Vagina (tissue), 2 donors: ENCODE measurements around the gene ZNF239. TPM values are rescaled to one million over a fixed set of nuclear protein-coding genes. Genes with fewer than 3 reads are reported as not detected.
A peak's percentile ranks its signal among the peaks of the same experiment; 100 is the strongest.

Experiments
- DNase-seq, 2 donors: peaks; one replicate each; pipeline ENCODE4 v3.0.0-alpha.2; 2017; ENCODE audit errors: extremely low spot score in 2 of 2
- H3K27ac ChIP-seq: fragments of 200-600 bp; sonication (generic); one replicate; pipeline ENCODE4 v1.5.1; 2019
- H3K27me3 ChIP-seq: fragments of 200-600 bp; sonication (generic); one replicate; pipeline ENCODE4 v1.5.1; 2019
- H3K36me3 ChIP-seq, 2 donors: fragments of 200-600 bp; sonication (generic); one replicate each; pipeline ENCODE4 v1.5.1; 2017 to 2019
- H3K4me1 ChIP-seq: fragments of 200-600 bp; sonication (generic); one replicate; pipeline ENCODE4 v1.5.1; 2019
- H3K4me3 ChIP-seq, 2 donors: fragments of 200-600 bp; sonication (generic); 1 replicate in 1 of 2; 2 replicates in 1 of 2; pipeline ENCODE4 v1.5.1; 2016 to 2019
- H3K9me3 ChIP-seq: fragments of 200-600 bp; sonication (generic); one replicate; pipeline ENCODE4 v1.5.1; 2019
- CTCF ChIP-seq, 3 experiments: fragments of 450-650 bp in 2 of 3; fragments of 200-600 bp in 1 of 3; sonication (generic) in 1 of 3; IDR thresholded peaks; one replicate each; pipeline ENCODE4 v1.5.1; 2017 to 2019; ENCODE audit warnings: antibody characterized with exemption in 3 of 3, mild to moderate bottlenecking in 2 of 3, moderate library complexity in 2 of 3
- POLR2A ChIP-seq, 2 donors: fragments of 450-650 bp; IDR thresholded peaks; one replicate each; pipeline ENCODE4 v1.6.1; 2017; ENCODE audit warnings: antibody characterized with exemption in 2 of 2, mild to moderate bottlenecking in 2 of 2, moderate library complexity in 2 of 2
- POLR2AphosphoS5 ChIP-seq, 2 donors: sonication (generic); formaldehyde crosslinking; IDR thresholded peaks; one replicate each; pipeline ENCODE4 v1.9.0; 2017; ENCODE audit warnings: antibody characterized with exemption in 2 of 2, mild to moderate bottlenecking in 2 of 2, low read depth in 1 of 2; ENCODE audit not compliant: insufficient read depth in 1 of 2
- intact Hi-C: fragments of 100-400 bp; cut with DNase I; formaldehyde crosslinking; loops from one replicate; pipeline ENCODE4 v1.15.1; 2023
- total RNA-seq: library from RNA; depleted of rRNA; stranded (reverse); fragments of >200 nt; gene quantifications from one replicate; pipeline ENCODE4 v1.2.3, GENCODE V29; 2016

Gene ZNF239
- total RNA-seq, 1 donor from 2014 or later: 3.2 TPM

- Histone ChIP-seq H3K27ac (no peak overlapping the region), H3K27me3 (no peaks in the 10 kb centered on the region), H3K36me3 (no peaks in the 10 kb centered on the region), H3K9me3 (no peaks in the 10 kb centered on the region), H3K4me3 (no peak overlapping the region), H3K4me1 (no peaks in the 10 kb centered on the region)
- intact Hi-C loops: no loop called here
- TF ChIP-seq CTCF (IDR thresholded peaks at IDR 0.05) (no peak), POLR2A (IDR thresholded peaks at IDR 0.05) (no peak), POLR2AphosphoS5 (IDR thresholded peaks at IDR 0.05; ENCODE audit: insufficient read depth in 1 of 2, low read depth in 1 of 2) (no peak)
- DNase-seq: no peak
These were observed 10.6 kb upstream of the ZNF239 start for GRCh38 chr10:43585046-43585445.

GRCh38 chr10:43584051-43584450 is 9.6 kb upstream of the ZNF239 start:
- Histone ChIP-seq H3K4me1 (no peaks in the 10 kb centered on the region), H3K27me3 (no peaks in the 10 kb centered on the region), H3K4me3 (no peak overlapping the region), H3K36me3 (no peaks in the 10 kb centered on the region), H3K9me3 (no peaks in the 10 kb centered on the region), H3K27ac (no peak overlapping the region)
- DNase-seq: no peak
- TF ChIP-seq POLR2A (IDR thresholded peaks at IDR 0.05): no peak
- TF ChIP-seq POLR2AphosphoS5 (IDR thresholded peaks at IDR 0.05; ENCODE audit: insufficient read depth in 1 of 2, low read depth in 1 of 2): no peak
- TF ChIP-seq CTCF (IDR thresholded peaks at IDR 0.05): no peak
- intact Hi-C loops: no loop called here

GRCh38 chr10:43576580-43576979 is 2.2 kb upstream of the ZNF239 start:
- intact Hi-C loops: no loop called here
- peaks cover 11% of the 10 kb centered on the region for H3K4me1 ChIP-seq
- H3K27ac ChIP-seq: no peak overlapping the region
- no peaks in the 10 kb centered on the region for H3K36me3 ChIP-seq
- no peak for TF ChIP-seq CTCF (IDR thresholded peaks at IDR 0.05)
- TF ChIP-seq POLR2A (IDR thresholded peaks at IDR 0.05): no peak
- no peak for TF ChIP-seq POLR2AphosphoS5 (IDR thresholded peaks at IDR 0.05; ENCODE audit: insufficient read depth in 1 of 2, low read depth in 1 of 2)
- H3K27me3 ChIP-seq: no peaks in the 10 kb centered on the region
- H3K9me3 ChIP-seq: no peaks in the 10 kb centered on the region
- no peak for DNase-seq
- H3K4me3 ChIP-seq: no peak overlapping the region

- no peak overlapping the region for H3K4me3 ChIP-seq
- DNase-seq: no peak
- H3K9me3 ChIP-seq: no peaks in the 10 kb centered on the region
- TF ChIP-seq POLR2A (IDR thresholded peaks at IDR 0.05) (no peak), CTCF (IDR thresholded peaks at IDR 0.05) (no peak), POLR2AphosphoS5 (IDR thresholded peaks at IDR 0.05; ENCODE audit: insufficient read depth in 1 of 2, low read depth in 1 of 2) (no peak)
- no peaks in the 10 kb centered on the region for H3K36me3 ChIP-seq
- H3K27me3 ChIP-seq: no peaks in the 10 kb centered on the region
- no peak overlapping the region for H3K27ac ChIP-seq
- intact Hi-C loops: no loop called here
- peaks cover 11% of the 10 kb centered on the region for H3K4me1 ChIP-seq
These were observed 1.6 kb upstream of the ZNF239 start for GRCh38 chr10:43576062-43576461.

GRCh38 chr10:43574906-43575305 is 490 bp upstream of the ZNF239 start:
- peak overlapping the region; percentile 46 to 60 for H3K4me3 ChIP-seq
- no peaks in the 10 kb centered on the region for H3K9me3 ChIP-seq
- DNase-seq: no peak
- intact Hi-C loops: no loop called here
- H3K36me3 ChIP-seq: no peaks in the 10 kb centered on the region
- TF ChIP-seq POLR2AphosphoS5 (IDR thresholded peaks at IDR 0.05; ENCODE audit: insufficient read depth in 1 of 2, low read depth in 1 of 2): no peak
- no peak for TF ChIP-seq POLR2A (IDR thresholded peaks at IDR 0.05)
- TF ChIP-seq CTCF (IDR thresholded peaks at IDR 0.05): no peak
- peaks cover 11% of the 10 kb centered on the region for H3K4me1 ChIP-seq
- peak overlapping the region; percentile 61 for H3K27ac ChIP-seq
- no peaks in the 10 kb centered on the region for H3K27me3 ChIP-seq
